Uterus (tissue), 4 donors: ENCODE results near the gene NDUFA11. TPM values are rescaled to one million over a fixed set of nuclear protein-coding genes. Genes with fewer than 3 reads are reported as not detected.
A peak's percentile ranks its signal among the peaks of the same experiment; 100 is the strongest.

ENCODE experiments used
- DNase-seq, 2 donors: peaks; one replicate each; pipeline ENCODE4 v3.0.0-alpha.2; 2019 to 2020
- H3K27ac ChIP-seq, 2 donors: fragments of 200-600 bp; sonication (generic); 1 replicate in 1 of 2; 2 replicates in 1 of 2; pipeline ENCODE4 v1.5.1; 2016 to 2018
- H3K27me3 ChIP-seq, 2 donors: fragments of 200-600 bp; sonication (generic); one replicate each; pipeline ENCODE4 v1.5.1; 2018 to 2019; ENCODE audit warnings: control low read depth in 1 of 2
- H3K36me3 ChIP-seq, 2 donors: fragments of 200-600 bp; sonication (generic); one replicate each; pipeline ENCODE4 v1.5.1; 2019; ENCODE audit warnings: control low read depth in 1 of 2
- H3K4me1 ChIP-seq, 2 donors: fragments of 200-600 bp; sonication (generic); one replicate each; pipeline ENCODE4 v1.5.1; 2018 to 2019; ENCODE audit warnings: control low read depth in 1 of 2
- H3K4me3 ChIP-seq, 2 donors: fragments of 200-600 bp; sonication (generic); 1 replicate in 1 of 2; 2 replicates in 1 of 2; pipeline ENCODE4 v1.5.1; 2018 to 2019; ENCODE audit warnings: mild to moderate bottlenecking in 1 of 2
- H3K9me3 ChIP-seq, 2 donors: fragments of 200-600 bp; sonication (generic); one replicate each; pipeline ENCODE4 v1.5.1; 2019; ENCODE audit warnings: control low read depth in 1 of 2
- CTCF ChIP-seq, 4 experiments: fragments of 200-600 bp in 2 of 4; fragments of 450-650 bp in 2 of 4; sonication (generic) in 2 of 4; IDR thresholded peaks; one replicate each; pipeline ENCODE4 v1.5.1; 2016 to 2019; ENCODE audit warnings: antibody characterized with exemption in 4 of 4, mild to moderate bottlenecking in 2 of 4, moderate library complexity in 1 of 4
- POLR2A ChIP-seq, 2 donors: fragments of 450-650 bp; IDR thresholded peaks; one replicate each; pipeline ENCODE4 v1.6.1; 2016; ENCODE audit warnings: antibody characterized with exemption in 2 of 2, mild to moderate bottlenecking in 1 of 2, moderate library complexity in 1 of 2
- intact Hi-C: fragments of 100-400 bp; cut with DNase I; formaldehyde crosslinking; loops from one replicate; pipeline ENCODE4 v1.15.1; 2023; ENCODE audit warnings: low total_unique reads
- total RNA-seq, 4 donors: library from RNA; depleted of rRNA in 3 of 4; stranded (reverse); fragments of >200 nt in 3 of 4; gene quantifications; one replicate each; pipeline versions ENCODE4 v1.1.0 to v1.2.4, GENCODE V29; 2014 to 2023
- donor health status: DM: yes; HTN: yes; CAD: no.

NDUFA11 gene
- total RNA-seq, 4 donors from 2014 or later, result 68.7 to 261 (median 150) TPM

GRCh38 chr19:5932609-5933262 is 29.1 kb upstream of the NDUFA11 start:
- H3K27ac ChIP-seq, result peak overlapping the region; percentile 75 to 87
- intact Hi-C loops, result no loop called here
- TF ChIP-seq POLR2A (IDR thresholded peaks at IDR 0.05), result no peak
- no peak for TF ChIP-seq CTCF (IDR thresholded peaks at IDR 0.05)
- H3K27me3 ChIP-seq, result no peaks in the 10 kb centered on the region
- no peak for DNase-seq
- H3K4me3 ChIP-seq, result no peak overlapping the region
- H3K36me3 ChIP-seq, result no peaks in the 10 kb centered on the region
- H3K4me1 ChIP-seq, result peaks cover 21 to 33% of the 10 kb centered on the region in 2 donors
- no peaks in the 10 kb centered on the region for H3K9me3 ChIP-seq

- H3K4me3 ChIP-seq, result no peak overlapping the region
- intact Hi-C loops, result no loop called here
- H3K9me3 ChIP-seq, result no peaks in the 10 kb centered on the region
- peak overlapping the region in 1 of 2 donors; percentile 20 for H3K27ac ChIP-seq
- no peaks in the 10 kb centered on the region for H3K36me3 ChIP-seq
- no peak for DNase-seq
- TF ChIP-seq POLR2A (IDR thresholded peaks at IDR 0.05), result no peak
- TF ChIP-seq CTCF (IDR thresholded peaks at IDR 0.05), result no peak
- H3K27me3 ChIP-seq, result no peaks in the 10 kb centered on the region
- peaks cover 27 to 36% of the 10 kb centered on the region in 2 donors for H3K4me1 ChIP-seq
Measured at GRCh38 chr19:5932146-5932545, 28.6 kb upstream of the NDUFA11 start.

GRCh38 chr19:5931251-5931650 is 27.7 kb upstream of the NDUFA11 start:
- H3K27me3 ChIP-seq, result no peaks in the 10 kb centered on the region
- H3K36me3 ChIP-seq, result no peaks in the 10 kb centered on the region
- H3K27ac ChIP-seq, result no peak overlapping the region
- H3K4me3 ChIP-seq, result no peak overlapping the region
- no peak for TF ChIP-seq POLR2A (IDR thresholded peaks at IDR 0.05)
- TF ChIP-seq CTCF (IDR thresholded peaks at IDR 0.05), result no peak
- H3K4me1 ChIP-seq, result peaks cover 27 to 32% of the 10 kb centered on the region in 2 donors
- intact Hi-C loops, result no loop called here
- no peak for DNase-seq
- no peaks in the 10 kb centered on the region for H3K9me3 ChIP-seq

- no peak overlapping the region for H3K4me3 ChIP-seq
- no peaks in the 10 kb centered on the region for H3K36me3 ChIP-seq
- H3K4me1 ChIP-seq, result peaks cover 22 to 26% of the 10 kb centered on the region in 2 donors
- intact Hi-C loops, result no loop called here
- no peaks in the 10 kb centered on the region for H3K27me3 ChIP-seq
- DNase-seq, result no peak
- no peaks in the 10 kb centered on the region for H3K9me3 ChIP-seq
- H3K27ac ChIP-seq, result no peak overlapping the region
- TF ChIP-seq POLR2A (IDR thresholded peaks at IDR 0.05) (no peak), CTCF (IDR thresholded peaks at IDR 0.05) (no peak)
Measured at GRCh38 chr19:5929625-5930024, 26.0 kb upstream of the NDUFA11 start.

- DNase-seq, result no peak
- Histone ChIP-seq H3K9me3 (no peaks in the 10 kb centered on the region), H3K36me3 (no peaks in the 10 kb centered on the region), H3K27me3 (no peaks in the 10 kb centered on the region), H3K27ac (no peak overlapping the region), H3K4me3 (no peak overlapping the region), H3K4me1 (peaks cover 18 to 25% of the 10 kb centered on the region in 2 donors)
- TF ChIP-seq POLR2A (IDR thresholded peaks at IDR 0.05), result no peak
- no peak for TF ChIP-seq CTCF (IDR thresholded peaks at IDR 0.05)
- intact Hi-C loops, result no loop called here
Measured at GRCh38 chr19:5929179-5929578, 25.6 kb upstream of the NDUFA11 start.
